Central memory CD4-positive, alpha-beta T cell (primary cell): ENCODE data around the gene STX2.

Experiments
- DNase-seq: peaks from one replicate; pipeline ENCODE4 v3.0.0; 2022

Gene STX2

DNA sequence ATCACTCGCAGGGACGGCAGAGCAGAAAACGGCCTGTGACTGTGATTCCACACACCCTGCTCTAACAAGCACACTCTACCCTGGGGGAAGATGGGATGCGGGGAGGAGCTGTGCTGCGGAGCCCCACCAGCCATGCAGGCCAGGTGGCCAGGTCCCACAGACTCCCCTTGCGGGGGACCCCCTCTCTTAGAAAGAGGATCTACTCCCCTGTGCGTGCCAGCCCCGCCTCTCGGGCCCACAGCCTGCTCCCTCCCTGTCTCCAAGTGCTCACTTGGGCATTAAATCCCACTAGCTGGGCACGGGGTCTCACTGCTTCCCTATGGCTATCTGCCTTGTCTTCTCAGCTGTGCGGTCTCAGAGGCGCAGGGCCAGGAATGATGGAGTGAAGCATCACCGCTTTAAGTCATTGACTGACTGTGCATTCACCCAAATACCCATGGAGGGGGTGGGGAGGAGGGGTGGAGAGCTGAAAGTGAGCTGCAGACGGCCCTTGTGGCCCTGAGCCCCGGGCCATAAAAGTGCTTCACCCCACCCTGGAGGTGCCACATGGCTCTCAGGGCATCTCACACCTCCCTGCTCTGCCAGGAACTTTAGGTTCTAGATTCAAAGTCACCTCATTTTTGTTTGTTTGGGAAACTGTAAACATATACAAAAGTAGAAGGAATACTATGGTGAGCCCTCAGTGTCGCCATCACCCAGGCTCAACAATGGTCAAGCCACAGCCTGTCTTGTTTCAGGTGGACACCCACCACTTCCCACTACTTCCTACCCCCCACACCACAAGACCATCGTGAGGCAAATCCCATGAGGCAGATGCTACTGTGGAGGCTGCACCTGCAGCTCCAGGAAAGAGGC is 9.4 kb downstream of the STX2 start:
- DNase-seq, result no peak

DNA sequence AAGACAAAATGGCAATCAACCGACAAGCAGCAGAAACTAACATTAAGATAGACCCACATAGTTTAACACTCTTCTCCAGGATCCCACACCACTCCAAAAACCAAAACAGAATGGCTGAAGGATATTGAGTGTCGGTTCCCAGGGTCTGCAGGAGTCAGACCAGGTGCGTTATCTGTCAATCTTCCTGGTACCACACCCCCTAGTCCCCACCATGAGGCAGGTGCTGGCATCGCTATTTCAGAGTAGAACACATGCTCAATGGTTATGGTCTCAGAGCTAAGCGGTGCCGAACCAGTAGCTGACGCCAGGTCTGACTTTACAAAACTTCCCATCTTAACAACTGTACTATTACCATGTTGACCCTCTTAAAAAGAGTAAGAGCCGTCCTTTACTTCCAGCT is 10.2 kb downstream of the STX2 start:
- DNase-seq, result no peak

DNA sequence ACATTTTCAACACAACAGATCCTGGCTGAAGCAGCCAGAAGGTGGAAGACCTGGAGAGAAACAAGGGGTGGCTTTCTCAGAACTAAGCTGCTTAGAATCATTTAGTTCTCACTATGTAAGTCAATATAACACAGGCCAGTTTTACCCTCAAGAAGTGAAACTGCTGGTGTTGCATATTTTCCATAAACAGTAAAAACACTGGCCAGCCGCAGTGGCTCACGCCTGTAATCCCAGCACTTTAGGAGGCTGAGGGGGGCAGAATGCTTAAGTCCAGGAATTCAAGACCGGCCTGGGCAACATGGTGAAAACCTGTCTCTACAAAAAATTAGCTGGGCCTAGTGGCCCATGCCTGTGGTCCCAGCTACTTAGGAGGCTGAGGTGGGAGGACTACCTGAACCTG is 11.6 kb downstream of the STX2 start:
- no peak for DNase-seq

DNA sequence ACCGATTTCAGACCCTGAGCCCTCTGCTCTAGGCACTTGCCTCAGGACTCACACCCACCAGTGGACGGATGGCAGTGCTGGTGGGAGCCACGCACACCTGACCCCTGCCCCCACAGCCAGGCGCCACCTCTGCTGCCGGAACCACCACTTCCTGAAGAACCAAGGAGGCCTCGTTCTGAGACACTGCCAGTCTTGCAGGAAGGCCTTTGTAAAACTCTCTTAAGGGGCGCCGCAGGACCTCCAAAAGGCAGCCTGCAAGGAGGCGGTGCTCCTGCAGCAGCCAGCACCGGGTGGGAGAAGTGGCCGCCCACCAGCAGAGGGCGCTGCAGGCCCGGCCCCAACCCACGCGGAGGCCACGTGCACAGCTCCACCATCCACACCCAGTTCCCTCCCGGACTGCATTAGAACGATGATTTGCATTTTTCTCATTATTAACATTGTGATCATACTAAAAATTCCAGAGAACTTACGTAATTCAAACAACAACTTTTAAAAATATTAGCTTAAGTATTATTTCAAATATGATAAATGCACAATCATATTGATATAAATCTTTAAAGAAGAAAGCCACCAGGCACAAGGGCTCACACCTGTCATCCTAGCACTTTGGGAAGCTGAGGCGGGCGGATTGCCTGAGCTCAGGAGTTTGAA is 12.8 kb downstream of the STX2 start:
- DNase-seq, result peak; percentile 66

DNA sequence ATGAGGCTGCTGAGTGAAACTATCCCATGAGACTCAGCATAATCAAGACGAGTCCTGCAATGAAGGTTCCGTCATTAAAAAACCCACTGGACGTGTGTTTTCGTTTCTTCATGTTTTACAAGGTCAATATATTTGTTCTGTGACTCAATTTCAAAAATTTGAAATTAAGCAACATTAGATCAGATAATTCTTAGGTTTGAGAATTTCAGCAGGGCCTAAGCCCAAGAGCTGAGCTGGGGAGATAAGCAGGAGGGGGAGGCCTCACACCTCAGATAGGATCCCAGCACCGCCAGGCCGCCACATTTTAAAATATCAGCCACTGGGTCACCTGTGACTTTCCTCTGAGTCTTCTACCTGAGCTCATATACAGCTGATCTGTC is 13.3 kb downstream of the STX2 start:
- no peak for DNase-seq

DNA sequence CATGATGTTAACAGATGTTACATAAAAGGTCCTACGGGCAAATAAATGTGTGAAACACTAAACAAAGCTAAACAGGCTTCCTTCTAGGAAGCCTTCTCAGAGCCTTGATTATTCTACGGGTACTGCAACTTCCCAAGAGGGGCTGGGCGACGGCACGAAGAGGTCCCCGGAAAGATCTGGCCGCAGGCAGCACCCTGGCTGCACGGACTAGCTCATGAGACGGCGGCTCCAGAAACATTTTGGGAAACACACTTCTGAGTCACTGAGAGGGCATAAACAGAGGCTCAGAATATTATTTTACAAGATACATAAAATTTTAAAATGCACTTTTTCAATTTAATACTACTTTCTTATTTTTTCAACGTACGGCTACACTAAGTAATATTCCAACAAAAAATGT is 19.4 kb downstream of the STX2 start:
- DNase-seq, result no peak

DNA sequence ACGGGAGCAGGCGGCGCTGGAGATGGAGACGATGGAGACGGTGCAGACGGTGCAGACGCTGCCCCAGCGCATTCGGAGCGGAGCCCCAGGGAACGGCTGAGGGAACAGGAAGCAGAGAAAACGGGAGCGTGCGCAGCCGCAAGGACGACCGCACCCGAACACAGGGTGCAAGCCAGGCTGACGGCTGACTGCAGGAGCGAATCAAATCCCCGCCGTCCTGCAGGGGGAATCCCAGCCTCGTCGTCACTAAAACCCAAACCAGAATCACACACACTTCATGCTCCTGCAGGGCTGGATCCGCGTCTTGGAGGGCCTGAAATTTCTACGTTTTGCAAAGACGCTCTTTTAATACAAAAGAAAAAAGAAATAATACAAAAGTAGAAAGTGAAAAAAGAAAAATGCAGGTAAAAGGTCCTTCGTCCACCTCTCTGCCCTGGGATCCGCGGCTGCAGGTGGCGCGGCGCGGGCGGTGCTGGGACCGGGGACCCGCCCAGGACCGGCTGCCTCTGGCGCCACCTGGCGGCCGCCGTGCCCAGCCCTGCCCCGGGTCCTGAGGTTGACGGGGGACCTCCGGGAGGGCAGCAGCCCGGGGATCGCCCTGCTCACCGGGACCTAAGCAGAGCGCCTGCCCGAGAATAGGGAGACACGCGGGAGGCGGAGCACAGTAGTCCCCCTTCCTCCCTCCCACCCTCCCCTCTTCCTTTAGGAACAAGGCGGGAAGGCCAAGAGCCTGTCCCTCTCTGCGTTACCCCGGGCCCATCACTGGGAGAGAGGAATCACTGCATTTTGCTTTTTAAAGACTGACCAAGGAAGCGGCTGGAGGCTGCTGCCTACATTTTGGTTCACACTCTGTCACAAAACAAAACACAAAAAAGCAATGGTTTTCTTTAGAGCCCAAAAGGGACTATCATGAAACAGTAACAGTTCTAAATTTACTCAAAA is 20.1 kb downstream of the STX2 start:
- DNase-seq, result peak; percentile 65

DNA sequence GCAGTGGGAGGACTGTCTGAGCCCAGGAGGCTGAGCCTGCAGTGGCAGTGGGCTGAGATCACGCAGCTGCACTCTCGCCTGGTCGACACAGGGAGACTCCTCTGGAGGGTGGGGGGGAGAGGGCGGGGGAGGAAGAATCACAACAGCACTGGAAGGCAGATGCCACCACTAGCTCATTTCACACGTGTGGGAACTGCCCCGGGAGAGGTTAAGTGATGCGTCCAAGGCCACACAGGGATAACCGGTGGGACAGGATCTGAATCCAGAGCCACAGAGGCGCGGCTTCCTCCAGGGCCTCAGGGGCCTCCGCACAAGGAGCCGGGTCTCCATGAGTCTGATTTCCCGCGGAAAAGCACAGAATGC is 20.8 kb downstream of the STX2 start:
- no peak for DNase-seq

DNA sequence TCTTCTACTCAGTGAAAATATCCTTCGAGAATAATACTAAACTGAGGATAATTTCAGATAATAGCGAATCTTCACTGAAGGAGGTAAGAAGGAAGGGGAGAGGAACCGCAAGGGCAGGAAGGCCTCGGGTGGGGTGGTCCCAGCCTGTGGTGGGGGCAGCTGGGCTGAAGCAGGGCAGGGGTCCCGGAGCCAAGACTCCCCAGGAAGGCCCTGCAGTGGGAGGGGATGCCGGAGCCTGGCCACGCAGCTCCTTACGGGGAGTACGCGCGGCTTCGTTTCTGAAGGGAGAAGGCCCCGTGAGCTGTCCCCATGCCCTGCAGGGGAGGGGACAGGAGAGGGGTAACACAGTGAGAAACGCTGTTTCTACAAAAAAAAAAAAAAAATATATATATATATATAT is 21.2 kb downstream of the STX2 start:
- DNase-seq, result no peak

DNA sequence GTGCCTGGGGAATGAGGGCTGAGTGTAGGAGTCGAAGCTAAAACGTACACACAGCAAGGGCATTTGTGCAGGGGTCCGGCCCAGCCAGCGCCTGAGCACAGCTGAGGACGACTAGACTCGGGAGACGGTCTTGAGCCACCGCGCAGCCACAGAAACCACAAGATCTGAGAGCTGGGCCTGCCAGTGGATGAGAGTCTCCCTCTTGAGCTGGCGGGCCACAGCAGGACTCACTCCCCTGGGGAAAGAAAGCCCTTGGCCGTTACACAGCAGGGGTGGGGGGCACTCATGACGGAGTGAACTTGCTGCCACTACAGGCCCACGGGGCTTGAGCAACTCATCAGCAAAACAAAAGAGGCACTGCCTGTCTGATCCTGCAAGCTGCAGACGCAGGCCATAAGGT is 23.0 kb downstream of the STX2 start:
- no peak for DNase-seq

DNA sequence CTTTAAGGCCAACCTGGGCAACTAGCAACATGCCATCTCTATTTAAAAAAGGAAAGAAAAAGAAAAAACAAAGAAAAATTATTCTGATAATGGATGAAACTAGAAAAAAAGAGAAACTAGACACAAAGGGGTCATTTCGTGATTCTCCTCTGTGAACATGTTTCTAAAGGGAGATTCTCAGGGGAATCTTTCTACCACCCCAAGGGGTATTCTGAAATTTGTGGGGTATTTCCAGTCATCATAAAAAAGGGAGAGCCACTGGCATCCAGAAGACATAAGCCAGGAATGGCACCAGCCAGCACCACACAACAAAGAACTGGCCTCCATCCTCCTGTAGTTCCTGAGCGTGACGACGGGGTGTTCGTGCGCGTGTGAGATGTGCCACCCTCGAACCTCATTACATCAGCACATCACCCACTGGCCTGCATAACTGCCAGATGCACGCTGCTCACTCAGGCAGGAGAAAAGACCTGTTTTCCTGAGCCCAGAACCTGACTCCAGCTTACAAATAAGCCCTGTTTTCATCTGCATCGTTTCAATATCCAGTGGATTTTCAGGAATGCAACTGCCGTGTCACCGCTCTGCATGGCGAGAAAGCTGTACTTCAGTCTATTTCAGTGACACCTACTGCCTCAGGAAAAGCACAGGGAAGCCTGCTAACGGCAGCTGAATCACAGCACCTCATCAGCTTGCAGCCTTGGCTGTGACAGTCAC is 23.9 kb downstream of the STX2 start:
- DNase-seq, result no peak

DNA sequence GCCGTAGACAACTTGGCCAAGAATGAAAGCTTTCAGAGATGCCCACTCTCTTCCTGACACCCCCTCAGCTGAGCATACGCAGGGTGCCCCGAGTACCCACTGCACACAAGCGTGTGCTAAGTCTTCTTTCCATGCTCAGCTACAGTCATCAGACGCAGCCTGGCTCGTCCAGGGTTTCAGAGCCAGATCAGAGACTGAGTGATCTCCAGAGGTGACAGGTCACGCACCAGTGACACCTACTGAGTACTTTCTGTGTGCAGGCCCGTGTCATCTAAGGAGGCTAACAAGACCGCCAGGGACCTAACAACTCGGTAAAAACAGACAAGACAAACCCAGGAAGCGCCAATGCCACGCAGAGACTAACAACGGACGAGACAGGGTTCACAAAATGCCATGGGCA is 25.1 kb downstream of the STX2 start:
- no peak for DNase-seq

DNA sequence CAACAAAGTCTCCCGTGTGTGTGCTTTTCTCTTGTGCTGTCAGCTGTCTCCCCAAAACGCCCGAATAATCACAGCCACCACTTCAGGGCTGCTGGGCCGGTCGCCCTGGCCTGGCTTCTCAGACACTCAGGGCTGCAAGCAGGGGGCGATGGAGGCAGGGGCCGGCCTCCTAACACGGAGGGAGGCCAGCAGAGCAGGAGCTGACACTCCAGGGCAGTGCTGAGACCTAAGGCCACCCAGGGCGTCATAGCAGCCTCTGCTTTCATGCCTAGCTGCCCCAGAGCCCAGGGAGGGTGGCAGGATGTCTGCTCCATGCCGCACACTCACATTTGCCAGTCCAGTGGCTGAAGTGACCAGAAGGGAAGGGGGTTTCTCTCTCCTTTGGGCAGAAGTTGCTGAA is 25.6 kb downstream of the STX2 start:
- no peak for DNase-seq

DNA sequence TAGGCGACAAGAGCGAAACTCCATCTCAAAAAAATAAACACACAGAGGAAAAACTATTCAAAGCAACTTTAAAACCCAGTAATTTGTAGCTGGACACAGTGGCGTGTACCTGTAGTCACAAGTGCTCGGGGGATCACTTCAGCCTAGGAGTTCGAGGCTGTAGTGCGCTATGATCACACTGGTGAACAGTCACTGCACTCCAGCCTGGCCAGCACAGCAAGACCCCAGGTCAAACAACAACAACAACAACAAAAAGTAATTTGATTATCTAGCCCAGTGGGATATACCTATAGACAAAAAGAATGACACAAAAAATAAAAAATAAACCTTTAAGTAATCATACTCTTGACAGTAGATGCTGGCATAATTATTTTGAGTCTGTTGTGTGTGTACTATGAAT is 29.3 kb downstream of the STX2 start:
- no peak for DNase-seq

DNA sequence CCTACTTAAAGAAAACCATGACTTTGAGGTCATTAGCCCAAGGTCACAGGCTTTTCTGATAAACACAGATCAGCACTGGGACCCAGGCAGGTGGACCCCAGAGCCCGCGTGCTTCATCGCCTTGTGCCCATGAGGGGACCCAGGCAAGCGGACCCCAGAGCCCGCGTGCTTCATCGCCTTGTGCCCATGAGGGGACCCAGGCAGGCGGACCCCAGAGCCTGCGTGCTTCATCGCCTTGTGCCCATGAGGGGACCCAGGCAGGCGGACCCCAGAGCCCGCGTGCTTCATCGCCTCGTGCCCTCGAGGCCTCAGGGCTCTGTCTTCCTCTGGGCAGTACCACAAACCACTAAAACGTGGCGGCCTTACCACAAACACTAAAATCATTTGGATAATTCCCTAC is 31.7 kb downstream of the STX2 start:
- no peak for DNase-seq

DNA sequence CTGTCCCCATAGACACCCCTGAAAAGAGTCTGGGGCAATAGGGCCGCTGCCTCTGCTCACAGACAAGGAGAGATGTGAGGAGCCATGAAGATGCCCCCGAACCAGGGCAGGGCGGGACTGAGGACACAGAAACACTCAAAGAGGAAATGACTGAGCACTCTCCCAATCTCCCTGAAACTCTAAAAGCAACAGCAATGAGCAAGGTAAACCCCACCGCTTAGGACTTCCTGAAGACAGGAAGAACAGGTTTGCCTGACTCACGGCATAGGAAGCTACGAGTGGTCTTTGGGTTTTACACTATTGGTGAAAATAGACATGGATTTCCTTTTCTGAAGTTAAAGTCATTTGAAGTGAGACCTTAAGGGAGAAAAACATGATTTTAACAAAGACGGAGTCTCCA is 32.5 kb downstream of the STX2 start:
- no peak for DNase-seq

DNA sequence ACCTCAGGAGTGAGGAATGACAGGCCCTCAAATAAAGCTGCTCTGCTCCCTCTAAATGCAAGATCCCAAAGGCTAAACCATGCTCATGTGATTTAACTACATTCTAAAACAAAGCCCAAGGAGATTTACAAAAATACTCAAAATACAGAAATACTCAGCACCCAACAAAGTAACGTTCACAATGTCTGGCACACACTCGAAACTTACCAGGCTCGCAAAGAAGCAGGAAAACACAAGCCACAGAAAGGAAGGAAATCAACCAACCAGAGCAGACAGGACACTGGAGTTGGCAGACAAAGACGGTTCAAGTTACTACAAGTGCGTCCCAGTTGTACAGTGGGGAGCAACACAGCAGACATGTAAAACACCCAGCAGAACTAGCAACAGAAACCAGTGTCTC is 33.4 kb downstream of the STX2 start:
- no peak for DNase-seq

DNA sequence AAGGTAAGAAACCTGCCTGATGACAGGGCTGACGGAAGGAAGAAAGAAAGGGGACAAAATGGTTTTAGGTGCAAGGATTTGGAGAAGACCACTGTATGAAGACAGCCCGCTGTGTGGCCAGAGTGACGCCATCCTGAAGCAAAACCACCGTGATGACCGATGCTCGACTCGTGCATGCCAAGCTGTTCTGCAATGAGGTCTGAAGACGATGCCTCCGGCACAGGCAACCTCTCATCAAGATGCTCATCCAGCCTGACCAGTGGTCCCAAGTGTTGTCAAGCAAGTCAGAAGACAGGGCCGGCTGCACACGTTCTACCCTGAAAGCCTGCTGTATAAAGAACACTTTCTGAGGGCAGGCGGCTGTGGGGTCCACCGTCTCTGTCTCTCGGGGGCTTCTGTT is 34.8 kb downstream of the STX2 start:
- no peak for DNase-seq

DNA sequence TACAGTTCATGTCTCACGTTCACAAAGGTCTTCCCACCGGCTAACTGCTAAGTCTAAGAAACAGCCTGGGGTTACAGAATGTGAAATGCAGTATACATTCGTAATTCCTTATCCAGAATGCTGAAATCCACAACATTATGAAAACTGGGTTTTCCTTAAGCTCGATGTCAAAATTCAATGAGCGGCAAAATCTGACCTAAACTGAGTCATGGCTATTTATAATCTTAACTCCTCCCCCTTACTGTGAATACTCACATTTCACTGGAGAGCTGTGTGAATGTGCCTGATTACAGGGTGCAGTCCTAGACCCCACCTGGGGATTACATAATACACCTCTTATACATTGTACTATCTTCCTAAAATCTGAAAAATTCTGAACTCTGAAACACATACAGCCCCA is 35.3 kb downstream of the STX2 start:
- no peak for DNase-seq

DNA sequence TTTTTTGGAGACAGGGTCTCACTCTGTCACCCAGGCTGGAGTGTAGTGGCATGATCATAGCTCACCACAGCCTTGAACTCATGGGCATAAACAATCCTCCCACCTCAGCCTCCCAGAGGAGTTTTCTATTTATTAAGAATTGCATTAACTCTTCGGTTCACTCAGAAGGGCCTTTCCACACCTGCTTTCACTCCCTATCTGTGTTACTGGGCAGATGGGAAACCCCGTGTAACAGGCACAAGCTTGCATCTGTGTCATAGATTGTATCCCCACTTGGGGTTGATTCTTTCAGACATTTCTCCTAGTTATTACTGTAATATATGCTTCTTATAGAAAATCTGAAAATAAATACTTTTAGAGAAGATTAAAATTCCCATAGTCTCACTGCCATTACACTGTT is 38.7 kb downstream of the STX2 start:
- no peak for DNase-seq

DNA sequence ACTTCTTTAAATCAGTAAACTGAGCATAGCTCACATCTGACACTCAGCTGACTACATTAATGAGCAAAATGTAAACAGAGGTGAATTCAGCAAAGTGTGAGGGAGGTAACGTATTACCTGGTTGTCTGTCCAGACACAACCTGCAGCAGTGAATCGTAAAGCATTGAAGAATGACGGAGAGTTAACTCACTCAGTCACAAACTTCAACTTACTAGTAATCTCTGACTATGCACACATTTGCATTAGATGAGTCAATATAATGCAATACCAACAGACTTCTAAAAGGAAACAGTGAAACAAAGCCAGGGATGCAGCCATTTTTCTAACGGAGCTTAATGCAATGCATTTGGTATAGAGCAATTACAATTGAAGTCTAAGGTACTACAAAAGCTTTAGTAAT is 40.0 kb downstream of the STX2 start:
- no peak for DNase-seq

DNA sequence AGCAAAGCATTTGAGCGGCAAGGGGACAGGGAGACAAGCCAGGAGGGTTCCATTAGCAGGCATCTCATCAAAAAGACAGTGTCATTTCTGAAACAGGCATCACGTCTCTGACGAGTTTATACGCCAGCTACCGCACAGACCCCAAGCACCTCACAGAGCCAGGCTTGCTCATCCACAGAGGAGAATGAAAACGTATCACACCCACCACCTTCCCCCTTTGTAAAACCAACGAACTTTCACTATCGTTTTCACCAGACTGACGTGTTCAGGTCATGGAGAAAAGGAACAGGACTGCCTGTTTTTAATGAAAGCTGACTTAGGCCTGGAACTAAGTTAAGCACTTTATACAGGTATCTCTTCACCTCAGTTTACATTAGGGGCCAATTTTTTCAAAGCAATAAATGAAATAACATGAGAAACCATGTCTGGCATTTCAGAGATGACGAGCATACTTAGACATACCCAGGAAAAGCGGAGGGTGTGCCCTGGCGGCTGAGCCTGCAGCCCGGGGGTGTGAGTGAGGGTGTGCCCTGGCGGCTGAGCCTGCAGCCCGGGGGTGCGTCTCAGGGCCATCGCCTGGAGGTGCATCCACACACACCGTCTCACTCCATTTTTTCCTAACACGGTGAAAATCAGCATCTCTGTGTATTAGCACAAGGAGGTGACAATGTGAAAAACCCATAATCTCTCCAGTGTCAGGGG is 41.9 kb downstream of the STX2 start:
- peak; percentile 54 for DNase-seq
